Activated T-cell treated with anti-CD3 and anti-CD28 coated beads for 48 hours (primary cell): ENCODE data around the gene CD27.
"Not testable (repeated sequence)": the region's sequence is repeated elsewhere in the genome, so short reads cannot be mapped to it uniquely, and the experiment has no call there.

Source experiments
- DNase-seq: peaks from one replicate; pipeline ENCODE4 v3.0.0-alpha.2; 2020; ENCODE audit warnings: low read depth

The CD27 gene

GRCh38 chr12:6444704-6445688 is at the start of gene CD27:
Gene CD27 (plus strand): TSS chr12:6444955. CDS start chr12:6445096, 141 bp downstream.
- no peak for DNase-seq

- DNase-seq = no peak
These were observed 48.7 kb upstream of the CD27 start for GRCh38 chr12:6396031-6396430.

GRCh38 chr12:6399884-6400644 is 44.7 kb upstream of the CD27 start:
- no peak for DNase-seq

GRCh38 chr12:6404390-6404789 is 40.4 kb upstream of the CD27 start:
- DNase-seq = no peak

- no peak for DNase-seq
These were observed 38.8 kb upstream of the CD27 start for GRCh38 chr12:6405963-6406362.

- no peak for DNase-seq
These were observed 37.4 kb upstream of the CD27 start for GRCh38 chr12:6407236-6407954.

- DNase-seq = no peak
These were observed 28.2 kb upstream of the CD27 start for GRCh38 chr12:6416596-6416995.

- no peak for DNase-seq
These were observed 26.0 kb upstream of the CD27 start for GRCh38 chr12:6418796-6419195.

GRCh38 chr12:6420364-6420763 is 24.4 kb upstream of the CD27 start:
- DNase-seq = no peak

- DNase-seq = peak; percentile 67
These were observed 21.3 kb upstream of the CD27 start for GRCh38 chr12:6423267-6424007.

- DNase-seq = no peak
These were observed 20.8 kb upstream of the CD27 start for GRCh38 chr12:6424008-6424347.

- no peak for DNase-seq
These were observed 19.9 kb upstream of the CD27 start for GRCh38 chr12:6424866-6425265.

- no peak for DNase-seq
These were observed 18.9 kb upstream of the CD27 start for GRCh38 chr12:6425590-6426531.

GRCh38 chr12:6426882-6427671 is 17.7 kb upstream of the CD27 start:
- DNase-seq = peak; percentile 87

GRCh38 chr12:6427796-6428195 is 17.0 kb upstream of the CD27 start:
- DNase-seq = not testable (repeated sequence)

GRCh38 chr12:6428326-6428725 is 16.4 kb upstream of the CD27 start:
- DNase-seq = no peak

- no peak for DNase-seq
These were observed 14.4 kb upstream of the CD27 start for GRCh38 chr12:6430124-6430989.

- DNase-seq = no peak
These were observed 11.8 kb upstream of the CD27 start for GRCh38 chr12:6432991-6433390.
